ENCODE results near the gene EZR. TPM values are rescaled to one million over a fixed set of nuclear protein-coding genes. Genes with fewer than 3 reads are reported as not detected.

The EZR gene
- total and polyA plus RNA-seq, 2 of the 8 experiments (the other 6 are each of a cell fraction or from before 2014, with no cell fraction given), result 122 to 286 TPM

- no peak for TF ChIP-seq HDAC2 (IDR thresholded peaks at IDR 0.05; ENCODE audit: borderline replicate concordance in 1 of 2, low read depth in 2 of 2, low read length in 2 of 2)
- TF ChIP-seq BRCA1 (IDR thresholded peaks at IDR 0.05; ENCODE audit: low read depth, low read length), result no peak
- TF ChIP-seq EP300 (IDR thresholded peaks at IDR 0.05; ENCODE audit: borderline replicate concordance in 1 of 2, low read depth in 2 of 2, low read length in 2 of 2), result no peak
- no peak for TF ChIP-seq GTF2F1 (IDR thresholded peaks at IDR 0.05; ENCODE audit: borderline replicate concordance, low read depth, low read length)
- no peak for TF ChIP-seq TAF7 (optimal IDR thresholded peaks at IDR 0.05; ENCODE audit: borderline replicate concordance, low read depth, low read length)
- no peak for TF ChIP-seq MAFK (IDR thresholded peaks at IDR 0.05; ENCODE audit: low read depth, low read length)
Measured at GRCh38 chr6:158798311-158798710, 20.9 kb downstream of the EZR start (continued).
